ENCODE data around the gene STK31.

DNA sequence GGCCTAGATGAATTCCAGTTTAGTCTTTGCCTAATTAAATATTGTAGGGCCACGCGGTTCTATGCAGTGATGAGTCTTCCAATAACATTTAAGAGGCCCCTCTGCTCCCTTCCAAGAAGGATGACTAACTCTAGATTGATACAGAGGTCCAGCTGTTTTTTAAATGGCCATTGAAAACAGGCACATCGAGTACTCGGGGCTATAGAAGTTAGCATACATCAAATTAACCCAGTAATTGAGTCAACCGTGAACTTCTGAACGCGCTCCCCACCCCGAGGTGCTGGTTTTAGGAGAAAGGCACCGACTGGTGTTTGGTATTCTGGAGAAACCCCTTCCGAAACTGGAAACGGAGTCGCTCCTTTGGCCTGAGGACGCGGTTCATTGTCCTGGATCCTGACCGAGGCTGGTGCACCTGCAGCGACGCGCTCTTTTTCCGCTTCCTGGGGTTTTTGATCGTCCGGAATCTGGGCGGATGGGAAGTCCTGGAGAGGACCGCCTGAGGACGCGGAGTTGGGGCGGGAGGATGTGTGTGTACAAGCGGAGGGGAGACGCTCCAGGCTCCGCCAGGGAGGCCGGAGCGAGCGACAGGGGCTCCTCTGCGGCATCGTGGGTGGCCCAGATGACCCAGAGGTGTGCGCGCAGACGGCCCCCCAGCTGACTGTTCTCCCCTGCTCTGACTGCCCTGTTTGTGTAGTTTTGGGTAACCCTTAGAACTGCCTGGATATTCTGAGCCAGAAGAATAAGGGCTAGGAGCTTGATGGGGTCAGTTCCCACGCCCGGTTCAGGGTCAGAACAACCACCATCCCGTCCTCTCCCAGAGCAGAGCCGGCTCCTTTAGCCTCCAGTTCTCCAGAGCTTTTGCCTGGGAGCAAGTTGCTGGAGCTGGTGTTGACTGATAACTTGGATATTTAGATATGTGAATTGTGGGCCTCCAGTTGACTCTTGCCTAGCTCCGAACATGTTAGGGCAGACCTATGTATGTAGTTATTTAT, 29.3 kb upstream of the STK31 start:
- TF ChIP-seq, protein P1, sequence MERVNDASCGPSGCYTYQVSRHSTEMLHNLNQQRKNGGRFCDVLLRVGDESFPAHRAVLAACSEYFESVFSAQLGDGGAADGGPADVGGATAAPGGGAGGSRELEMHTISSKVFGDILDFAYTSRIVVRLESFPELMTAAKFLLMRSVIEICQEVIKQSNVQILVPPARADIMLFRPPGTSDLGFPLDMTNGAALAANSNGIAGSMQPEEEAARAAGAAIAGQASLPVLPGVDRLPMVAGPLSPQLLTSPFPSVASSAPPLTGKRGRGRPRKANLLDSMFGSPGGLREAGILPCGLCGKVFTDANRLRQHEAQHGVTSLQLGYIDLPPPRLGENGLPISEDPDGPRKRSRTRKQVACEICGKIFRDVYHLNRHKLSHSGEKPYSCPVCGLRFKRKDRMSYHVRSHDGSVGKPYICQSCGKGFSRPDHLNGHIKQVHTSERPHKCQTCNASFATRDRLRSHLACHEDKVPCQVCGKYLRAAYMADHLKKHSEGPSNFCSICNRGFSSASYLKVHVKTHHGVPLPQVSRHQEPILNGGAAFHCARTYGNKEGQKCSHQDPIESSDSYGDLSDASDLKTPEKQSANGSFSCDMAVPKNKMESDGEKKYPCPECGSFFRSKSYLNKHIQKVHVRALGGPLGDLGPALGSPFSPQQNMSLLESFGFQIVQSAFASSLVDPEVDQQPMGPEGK (CRISPR knock-in tag; IDR thresholded peaks at IDR 0.05; ENCODE audit: borderline replicate concordance) = no peak
- TF ChIP-seq PPARA (CRISPR knock-in tag; IDR thresholded peaks at IDR 0.05; ENCODE audit: borderline replicate concordance) (no peak), ESRRG (CRISPR knock-in tag; IDR thresholded peaks at IDR 0.05) (no peak)

All from SK-N-SH treated with all-trans-retinoic acid at 6 μM for 48 hours (cell line).